ENCODE results near the gene PPP1R12B.
"Not testable (repeated sequence)": the region's sequence is repeated elsewhere in the genome, so short reads cannot be mapped to it uniquely, and the experiment has no call there.

PPP1R12B gene

GRCh38 chr1:202565890-202566602 lies 217.5 kb downstream of the PPP1R12B start:
- no peak for DNase-seq

GRCh38 chr1:202567738-202568137 lies 219.2 kb downstream of the PPP1R12B start:
- DNase-seq, result no peak

- no peak for DNase-seq
Measured at GRCh38 chr1:202568410-202568809, 219.9 kb downstream of the PPP1R12B start.

- no peak for DNase-seq
Measured at GRCh38 chr1:202568826-202569225, 220.3 kb downstream of the PPP1R12B start.

- peak; percentile 44 for DNase-seq
Measured at GRCh38 chr1:202569393-202570322, 221.2 kb downstream of the PPP1R12B start.

GRCh38 chr1:202571719-202572339 lies 223.3 kb downstream of the PPP1R12B start:
- DNase-seq, result no peak

GRCh38 chr1:202572867-202573266 lies 224.4 kb downstream of the PPP1R12B start:
- DNase-seq, result no peak

- peak; percentile 40 for DNase-seq
Measured at GRCh38 chr1:202575918-202576653, 227.6 kb downstream of the PPP1R12B start.

GRCh38 chr1:202576816-202577215 lies 228.3 kb downstream of the PPP1R12B start:
- no peak for DNase-seq

GRCh38 chr1:202577381-202577780 lies 228.9 kb downstream of the PPP1R12B start:
- DNase-seq, result no peak

- DNase-seq, result no peak
Measured at GRCh38 chr1:202578001-202578504, 229.6 kb downstream of the PPP1R12B start.

GRCh38 chr1:202578565-202578964 lies 230.1 kb downstream of the PPP1R12B start:
- DNase-seq, result no peak

GRCh38 chr1:202579806-202580205 lies 231.3 kb downstream of the PPP1R12B start:
- DNase-seq, result no peak

- DNase-seq, result no peak
Measured at GRCh38 chr1:202580619-202581018, 232.1 kb downstream of the PPP1R12B start.

GRCh38 chr1:202582350-202582749 lies 233.9 kb downstream of the PPP1R12B start:
- not testable (repeated sequence) for DNase-seq

GRCh38 chr1:202584707-202585589 lies 236.4 kb downstream of the PPP1R12B start:
- DNase-seq, result no peak

GRCh38 chr1:202585590-202585933 lies 237.1 kb downstream of the PPP1R12B start:
- no peak for DNase-seq

- DNase-seq, result peak; percentile 47
Measured at GRCh38 chr1:202586018-202586821, 237.7 kb downstream of the PPP1R12B start.

- no peak for DNase-seq
Measured at GRCh38 chr1:202586871-202587270, 238.4 kb downstream of the PPP1R12B start.

GRCh38 chr1:202587859-202588485 lies 239.5 kb downstream of the PPP1R12B start:
- no peak for DNase-seq

Data from retina (tissue), 1 donor.